ENCODE measurements around the gene CAMTA2. TPM values are rescaled to one million over a fixed set of nuclear protein-coding genes. Genes with fewer than 3 reads are reported as not detected.
A peak's percentile ranks its signal among the peaks of the same experiment; 100 is the strongest.

Gene CAMTA2
- total RNA-seq, 1 donor from 2014 or later: 12.5 TPM

GRCh38 chr17:4974115-4974670 is 13.3 kb downstream of the CAMTA2 start:
- H3K27ac Mint-ChIP-seq (ENCODE audit: unreplicated experiment): no peak overlapping the region
- peak overlapping the region; percentile 64 for H3K4me3 Mint-ChIP-seq
- DNase-seq (ENCODE audit: low read depth, low spot score): no peak
- no peaks in the 10 kb centered on the region for H3K9me3 Mint-ChIP-seq
- peaks cover 3% of the 10 kb centered on the region for H3K27me3 Mint-ChIP-seq (ENCODE audit: low read depth)
- H3K4me1 Mint-ChIP-seq: peaks cover 20% of the 10 kb centered on the region
- TF ChIP-seq CTCF (conservative IDR thresholded peaks at IDR 0.05): no peak
- peaks cover 11% of the 10 kb centered on the region for H3K36me3 Mint-ChIP-seq (ENCODE audit: low read depth)

GRCh38 chr17:4973256-4974114 is 14.0 kb downstream of the CAMTA2 start:
- H3K36me3 Mint-ChIP-seq (ENCODE audit: low read depth): peaks cover 11% of the 10 kb centered on the region
- peaks cover 3% of the 10 kb centered on the region for H3K27me3 Mint-ChIP-seq (ENCODE audit: low read depth)

GRCh38 chr17:4972752-4973151 is 14.7 kb downstream of the CAMTA2 start:
- no peak for DNase-seq (ENCODE audit: low read depth, low spot score)
- peaks cover 11% of the 10 kb centered on the region for H3K36me3 Mint-ChIP-seq (ENCODE audit: low read depth)
- peak overlapping the region; percentile 68 for H3K4me3 Mint-ChIP-seq
- peaks cover 3% of the 10 kb centered on the region for H3K27me3 Mint-ChIP-seq (ENCODE audit: low read depth)
- H3K4me1 Mint-ChIP-seq: peaks cover 27% of the 10 kb centered on the region
- peak overlapping the region; percentile 95 for H3K27ac Mint-ChIP-seq (ENCODE audit: unreplicated experiment)
- no peak for TF ChIP-seq CTCF (conservative IDR thresholded peaks at IDR 0.05)
- no peaks in the 10 kb centered on the region for H3K9me3 Mint-ChIP-seq

More at GRCh38 chr17:4973256-4974114, 14.0 kb downstream of the CAMTA2 start:
- Mint-ChIP-seq H3K4me1 (peaks cover 27% of the 10 kb centered on the region), H3K4me3 (peak overlapping the region; percentile 68), H3K9me3 (no peaks in the 10 kb centered on the region), H3K27ac (ENCODE audit: unreplicated experiment) (no peak overlapping the region)
- no peak for TF ChIP-seq CTCF (conservative IDR thresholded peaks at IDR 0.05)
- no peak for DNase-seq (ENCODE audit: low read depth, low spot score)

GRCh38 chr17:4972322-4972721 is 15.2 kb downstream of the CAMTA2 start:
- TF ChIP-seq CTCF (conservative IDR thresholded peaks at IDR 0.05): no peak
- Mint-ChIP-seq H3K27ac (ENCODE audit: unreplicated experiment) (peak overlapping the region; percentile 95), H3K9me3 (no peaks in the 10 kb centered on the region), H3K4me3 (peak overlapping the region; percentile 60), H3K4me1 (peaks cover 27% of the 10 kb centered on the region), H3K27me3 (ENCODE audit: low read depth) (peaks cover 3% of the 10 kb centered on the region), H3K36me3 (ENCODE audit: low read depth) (peaks cover 11% of the 10 kb centered on the region)
- DNase-seq (ENCODE audit: low read depth, low spot score): no peak

GRCh38 chr17:4971826-4972225 is 15.6 kb downstream of the CAMTA2 start:
- Mint-ChIP-seq H3K4me1 (peaks cover 27% of the 10 kb centered on the region), H3K27me3 (ENCODE audit: low read depth) (peaks cover 3% of the 10 kb centered on the region), H3K9me3 (no peaks in the 10 kb centered on the region), H3K4me3 (peak overlapping the region; percentile 60), H3K27ac (ENCODE audit: unreplicated experiment) (no peak overlapping the region), H3K36me3 (ENCODE audit: low read depth) (peaks cover 11% of the 10 kb centered on the region)
- no peak for DNase-seq (ENCODE audit: low read depth, low spot score)
- no peak for TF ChIP-seq CTCF (conservative IDR thresholded peaks at IDR 0.05)

Measured in neural crest cell (in vitro differentiated cells).